ENCODE results near the gene ZNF101. TPM values are rescaled to one million over a fixed set of nuclear protein-coding genes. Genes with fewer than 3 reads are reported as not detected.

Gene ZNF101
- total RNA-seq, 1 experiment from 2014 or later: 12.8 TPM

DNA sequence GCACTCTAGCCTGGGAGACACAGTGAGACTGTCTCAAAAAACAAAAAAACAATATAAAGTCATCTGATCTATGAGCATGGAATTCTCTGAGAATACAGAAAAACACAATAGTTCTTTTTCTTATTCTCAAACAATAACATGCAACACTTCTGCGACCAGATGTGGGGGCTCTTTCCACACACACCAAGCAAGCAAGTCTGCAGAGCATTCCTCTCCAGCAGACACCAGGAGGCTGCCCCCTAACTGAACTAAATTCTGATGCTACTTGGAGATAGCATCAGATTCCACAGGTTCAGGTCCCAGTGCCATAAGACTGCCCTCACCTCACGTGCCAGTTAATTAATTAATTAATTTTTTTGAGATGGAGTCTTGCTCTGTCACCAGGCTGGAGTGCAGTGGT is 27.7 kb downstream of the ZNF101 start:
- ATAC-seq (no peak), DNase-seq (ENCODE audit: low read depth, low spot score) (no peak)
- no peak overlapping the region for H3K4me2 ChIP-seq (ENCODE audit: low read length)
- intact Hi-C loops (cut with micrococcal nuclease): no loop called here
- no peak overlapping the region for H3K9ac ChIP-seq (ENCODE audit: low read length)
- no peak overlapping the region for H3K27ac ChIP-seq (ENCODE audit: low read depth, low read length)
- TF ChIP-seq POLR2A (IDR thresholded peaks at IDR 0.05; ENCODE audit: borderline replicate concordance, extremely low read depth, insufficient read depth, insufficient read length) (no peak), JUND (IDR thresholded peaks at IDR 0.05) (no peak), EZH2phosphoT487 (IDR thresholded peaks at IDR 0.05; ENCODE audit: borderline replicate concordance) (no peak)
- ChIA-PET CTCF (no interaction called here), POLR2A (no interaction called here), RAD21 (ENCODE audit: low non-redundant PET in 1 of 2, low total read pairs in 2 of 2, uncharacterized antibody in 2 of 2, unreplicated experiment in 2 of 2) (no interaction called here)
- H3K79me2 ChIP-seq (ENCODE audit: insufficient read depth, low read length): no peaks in the 10 kb centered on the region
- H3K27me3 ChIP-seq (ENCODE audit: insufficient read depth, low read length): no peaks in the 10 kb centered on the region
- no peak overlapping the region for H2AFZ ChIP-seq (ENCODE audit: low read depth, low read length, poor library complexity, severe bottlenecking)
- no peaks in the 10 kb centered on the region for H3K36me3 ChIP-seq (ENCODE audit: control insufficient read depth in 1 of 2, insufficient read depth in 2 of 2, low read length in 2 of 2)
- no peaks in the 10 kb centered on the region for H3K4me1 ChIP-seq (ENCODE audit: control insufficient read depth in 1 of 2, insufficient read depth in 2 of 2, low read length in 2 of 2)
- H3K9me2 ChIP-seq (ENCODE audit: insufficient read depth): no peaks in the 10 kb centered on the region
- H3K4me3 ChIP-seq (replicated peaks in 1 of 2; ENCODE audit: low read depth in 1 of 2, low read length in 2 of 2): no peak overlapping the region
- no peaks in the 10 kb centered on the region for H4K20me1 ChIP-seq (ENCODE audit: insufficient read depth)
- H3K9me3 ChIP-seq (ENCODE audit: control insufficient read depth in 1 of 2, insufficient read depth in 1 of 2, low read depth in 1 of 2, low read length in 2 of 2): no peaks in the 10 kb centered on the region; a peak in 2 of 4 replicates
- no TSS peak for BruUV-seq (replicated peaks)

GRCh38 chr19:19697589-19697988 is 28.9 kb downstream of the ZNF101 start:
- ChIA-PET POLR2A (no interaction called here), CTCF (no interaction called here), RAD21 (ENCODE audit: low non-redundant PET in 1 of 2, low total read pairs in 2 of 2, uncharacterized antibody in 2 of 2, unreplicated experiment in 2 of 2) (no interaction called here)
- no peaks in the 10 kb centered on the region for H3K79me2 ChIP-seq (ENCODE audit: insufficient read depth, low read length)
- no peaks in the 10 kb centered on the region for H3K27me3 ChIP-seq (ENCODE audit: insufficient read depth, low read length)
- H3K4me1 ChIP-seq (ENCODE audit: control insufficient read depth in 1 of 2, insufficient read depth in 2 of 2, low read length in 2 of 2): no peaks in the 10 kb centered on the region
- BruUV-seq (replicated peaks): no TSS peak
- peaks cover 0 to 1% of the 10 kb centered on the region in 2 experiments; a peak in 2 of 4 replicates for H3K9me3 ChIP-seq (ENCODE audit: control insufficient read depth in 1 of 2, insufficient read depth in 1 of 2, low read depth in 1 of 2, low read length in 2 of 2)
- intact Hi-C loops (cut with micrococcal nuclease): no loop called here
- H3K9me2 ChIP-seq (ENCODE audit: insufficient read depth): no peaks in the 10 kb centered on the region
- no peak overlapping the region for H3K4me3 ChIP-seq (replicated peaks in 1 of 2; ENCODE audit: low read depth in 1 of 2, low read length in 2 of 2)
- H3K4me2 ChIP-seq (ENCODE audit: low read length): no peak overlapping the region
- no peak overlapping the region for H3K9ac ChIP-seq (ENCODE audit: low read length)
- no peaks in the 10 kb centered on the region for H3K36me3 ChIP-seq (ENCODE audit: control insufficient read depth in 1 of 2, insufficient read depth in 2 of 2, low read length in 2 of 2)
- DNase-seq (ENCODE audit: low read depth, low spot score) (no peak), ATAC-seq (no peak)
- no peaks in the 10 kb centered on the region for H4K20me1 ChIP-seq (ENCODE audit: insufficient read depth)
- no peak overlapping the region for H3K27ac ChIP-seq (ENCODE audit: low read depth, low read length)
- H2AFZ ChIP-seq (ENCODE audit: low read depth, low read length, poor library complexity, severe bottlenecking): no peak overlapping the region
- TF ChIP-seq POLR2A (IDR thresholded peaks at IDR 0.05; ENCODE audit: borderline replicate concordance, extremely low read depth, insufficient read depth, insufficient read length) (no peak), SIN3A (IDR thresholded peaks at IDR 0.05; ENCODE audit: low read depth) (no peak), YY1 (IDR thresholded peaks at IDR 0.05; ENCODE audit: extremely low read depth, insufficient replicate concordance, low read depth, low read length) (no peak), MAX (IDR thresholded peaks at IDR 0.05) (no peak), TCF7L2 (IDR thresholded peaks at IDR 0.05; ENCODE audit: borderline replicate concordance, extremely low read depth, insufficient read depth, insufficient read length) (no peak), ELF1 (IDR thresholded peaks at IDR 0.05; ENCODE audit: borderline replicate concordance, low read depth) (no peak), RAD21 (IDR thresholded peaks at IDR 0.05; ENCODE audit: low read depth) (no peak), REST (IDR thresholded peaks at IDR 0.05; ENCODE audit: low read depth) (no peak), CBX3 (IDR thresholded peaks at IDR 0.05; ENCODE audit: low read depth) (no peak), EZH2 (IDR thresholded peaks at IDR 0.05) (no peak)
- TF ChIP-seq, protein P1, sequence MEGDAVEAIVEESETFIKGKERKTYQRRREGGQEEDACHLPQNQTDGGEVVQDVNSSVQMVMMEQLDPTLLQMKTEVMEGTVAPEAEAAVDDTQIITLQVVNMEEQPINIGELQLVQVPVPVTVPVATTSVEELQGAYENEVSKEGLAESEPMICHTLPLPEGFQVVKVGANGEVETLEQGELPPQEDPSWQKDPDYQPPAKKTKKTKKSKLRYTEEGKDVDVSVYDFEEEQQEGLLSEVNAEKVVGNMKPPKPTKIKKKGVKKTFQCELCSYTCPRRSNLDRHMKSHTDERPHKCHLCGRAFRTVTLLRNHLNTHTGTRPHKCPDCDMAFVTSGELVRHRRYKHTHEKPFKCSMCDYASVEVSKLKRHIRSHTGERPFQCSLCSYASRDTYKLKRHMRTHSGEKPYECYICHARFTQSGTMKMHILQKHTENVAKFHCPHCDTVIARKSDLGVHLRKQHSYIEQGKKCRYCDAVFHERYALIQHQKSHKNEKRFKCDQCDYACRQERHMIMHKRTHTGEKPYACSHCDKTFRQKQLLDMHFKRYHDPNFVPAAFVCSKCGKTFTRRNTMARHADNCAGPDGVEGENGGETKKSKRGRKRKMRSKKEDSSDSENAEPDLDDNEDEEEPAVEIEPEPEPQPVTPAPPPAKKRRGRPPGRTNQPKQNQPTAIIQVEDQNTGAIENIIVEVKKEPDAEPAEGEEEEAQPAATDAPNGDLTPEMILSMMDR (IDR thresholded peaks at IDR 0.05 in 2 of 3, conservative IDR thresholded peaks at IDR 0.05 in 1 of 3; ENCODE audit: borderline replicate concordance in 1 of 3, insufficient read depth in 1 of 3, low read depth in 2 of 3, low read length in 2 of 3): no peak
